Epithelial cell of esophagus (primary cell): ENCODE measurements around the gene AZIN2.

Source experiments
- DNase-seq: peaks from one replicate; pipeline ENCODE4 v3.0.0; 2010; ENCODE audit warnings: low read depth
- H3K4me3 ChIP-seq: 2 replicates; pipeline ENCODE4 v1.5.1; 2011; ENCODE audit warnings: mild to moderate bottlenecking, low read length, control low read depth
- TF ChIP-seq, protein P1 (sequence below): IDR thresholded peaks from 2 replicates; pipeline ENCODE4 v1.5.1; 2011; ENCODE audit warnings: low read depth, mild to moderate bottlenecking, low read length, control low read depth, inconsistent platforms; ENCODE audit not compliant: insufficient read depth; ENCODE audit errors: missing control alignments

Gene AZIN2

GRCh38 chr1:33080885-33081553 lies at the start of gene AZIN2:
Gene AZIN2 (plus strand): TSS chr1:33081153. CDS start chr1:33082250, 1,097 bp downstream.
- TF ChIP-seq, protein P1, sequence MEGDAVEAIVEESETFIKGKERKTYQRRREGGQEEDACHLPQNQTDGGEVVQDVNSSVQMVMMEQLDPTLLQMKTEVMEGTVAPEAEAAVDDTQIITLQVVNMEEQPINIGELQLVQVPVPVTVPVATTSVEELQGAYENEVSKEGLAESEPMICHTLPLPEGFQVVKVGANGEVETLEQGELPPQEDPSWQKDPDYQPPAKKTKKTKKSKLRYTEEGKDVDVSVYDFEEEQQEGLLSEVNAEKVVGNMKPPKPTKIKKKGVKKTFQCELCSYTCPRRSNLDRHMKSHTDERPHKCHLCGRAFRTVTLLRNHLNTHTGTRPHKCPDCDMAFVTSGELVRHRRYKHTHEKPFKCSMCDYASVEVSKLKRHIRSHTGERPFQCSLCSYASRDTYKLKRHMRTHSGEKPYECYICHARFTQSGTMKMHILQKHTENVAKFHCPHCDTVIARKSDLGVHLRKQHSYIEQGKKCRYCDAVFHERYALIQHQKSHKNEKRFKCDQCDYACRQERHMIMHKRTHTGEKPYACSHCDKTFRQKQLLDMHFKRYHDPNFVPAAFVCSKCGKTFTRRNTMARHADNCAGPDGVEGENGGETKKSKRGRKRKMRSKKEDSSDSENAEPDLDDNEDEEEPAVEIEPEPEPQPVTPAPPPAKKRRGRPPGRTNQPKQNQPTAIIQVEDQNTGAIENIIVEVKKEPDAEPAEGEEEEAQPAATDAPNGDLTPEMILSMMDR: no peak
- peak; percentile 95 for DNase-seq
- H3K4me3 ChIP-seq: peak within 1 kb of the TSS; percentile 68

- TF ChIP-seq, protein P1: no peak
- DNase-seq: no peak
- H3K4me3 ChIP-seq: no peak overlapping the region
These were observed 49.4 kb upstream of the AZIN2 start for GRCh38 chr1:33031506-33031905.

GRCh38 chr1:33032126-33032869 lies 48.7 kb upstream of the AZIN2 start:
- DNase-seq: no peak
- H3K4me3 ChIP-seq: no peak overlapping the region
- TF ChIP-seq, protein P1: no peak

DNA sequence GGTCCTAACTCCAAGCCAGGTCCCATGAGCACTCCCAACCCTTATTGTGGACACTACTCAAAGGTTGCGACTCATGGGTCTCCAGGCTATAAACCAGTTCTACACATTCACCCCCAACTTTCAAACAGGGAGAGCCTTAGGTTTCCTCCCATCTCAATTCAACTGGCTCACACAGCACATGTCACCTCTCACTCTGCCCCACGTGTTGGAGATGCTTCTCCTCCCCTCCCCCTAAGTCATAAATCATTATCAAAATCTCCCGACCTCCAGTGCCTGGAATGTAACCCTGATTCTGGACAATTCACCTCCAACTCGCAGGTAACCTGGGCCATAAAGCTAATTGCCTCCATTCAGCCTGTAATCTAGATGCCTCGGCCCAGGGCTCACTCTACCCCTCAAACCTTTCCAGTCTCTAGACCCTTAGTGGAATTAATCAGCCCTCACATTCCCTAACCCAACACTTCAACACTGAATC lies 44.9 kb upstream of the AZIN2 start:
- peak; percentile 40 for DNase-seq
- TF ChIP-seq, protein P1: no peak
- H3K4me3 ChIP-seq: peak overlapping the region; percentile 96

DNA sequence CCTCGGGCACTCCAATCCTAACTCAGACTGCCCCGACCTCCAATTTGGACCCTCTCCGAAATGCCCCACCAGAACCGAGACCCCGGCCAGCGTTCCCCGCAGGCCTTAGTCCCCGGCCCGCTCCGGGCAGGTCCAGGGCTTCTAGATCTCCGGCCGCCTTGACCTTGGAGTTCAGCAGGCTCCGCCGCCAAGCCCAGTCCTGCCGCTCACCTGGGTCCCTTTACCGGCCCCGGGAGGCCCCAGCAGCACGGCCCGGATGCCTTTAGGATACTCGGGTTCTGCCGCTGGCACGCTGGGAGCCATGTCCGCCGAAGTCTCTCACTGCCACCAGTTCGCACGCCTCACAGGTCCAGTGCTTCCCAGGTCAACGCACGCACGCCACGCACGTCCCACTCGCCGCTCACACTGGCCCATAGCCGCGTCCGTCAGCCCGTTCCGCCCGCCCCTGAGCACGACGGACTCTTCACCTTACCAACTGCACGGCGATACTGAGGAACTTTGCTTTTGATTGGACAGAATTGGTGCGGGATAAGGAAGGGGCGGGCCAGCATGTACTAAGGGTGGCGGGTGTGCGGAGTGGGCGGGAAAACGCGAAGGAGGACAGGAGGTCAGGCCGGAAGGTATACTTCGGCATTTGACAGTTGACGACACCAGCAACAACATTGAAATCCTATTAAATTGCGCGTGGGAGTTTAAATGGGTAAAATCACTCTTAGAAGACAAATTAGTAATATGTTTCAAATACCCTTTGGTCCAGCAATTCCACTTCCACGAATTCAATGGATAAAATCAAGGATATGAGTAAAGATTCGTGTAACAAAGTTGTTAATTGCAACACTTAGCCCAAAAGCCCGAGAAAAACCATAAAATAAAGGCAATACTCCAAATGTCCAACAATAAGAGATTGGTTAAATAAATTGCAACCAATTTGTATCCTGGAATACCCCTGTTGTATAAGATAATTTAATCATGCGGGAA lies 44.1 kb upstream of the AZIN2 start, which contains the start of gene AK2:
AK2 (minus strand) TSS at position 358 of the 978 bp plus-strand sequence; CDS start at position 303, 55 bp downstream.
- TF ChIP-seq, protein P1: no peak
- peak within 1 kb of the TSS; percentile 96 for H3K4me3 ChIP-seq
- DNase-seq: peak; percentile 99

- H3K4me3 ChIP-seq: no peak overlapping the region
- TF ChIP-seq, protein P1: no peak
- no peak for DNase-seq
These were observed 41.1 kb upstream of the AZIN2 start for GRCh38 chr1:33039840-33040239.
